ENCODE data around the gene RPTOR.

DNA sequence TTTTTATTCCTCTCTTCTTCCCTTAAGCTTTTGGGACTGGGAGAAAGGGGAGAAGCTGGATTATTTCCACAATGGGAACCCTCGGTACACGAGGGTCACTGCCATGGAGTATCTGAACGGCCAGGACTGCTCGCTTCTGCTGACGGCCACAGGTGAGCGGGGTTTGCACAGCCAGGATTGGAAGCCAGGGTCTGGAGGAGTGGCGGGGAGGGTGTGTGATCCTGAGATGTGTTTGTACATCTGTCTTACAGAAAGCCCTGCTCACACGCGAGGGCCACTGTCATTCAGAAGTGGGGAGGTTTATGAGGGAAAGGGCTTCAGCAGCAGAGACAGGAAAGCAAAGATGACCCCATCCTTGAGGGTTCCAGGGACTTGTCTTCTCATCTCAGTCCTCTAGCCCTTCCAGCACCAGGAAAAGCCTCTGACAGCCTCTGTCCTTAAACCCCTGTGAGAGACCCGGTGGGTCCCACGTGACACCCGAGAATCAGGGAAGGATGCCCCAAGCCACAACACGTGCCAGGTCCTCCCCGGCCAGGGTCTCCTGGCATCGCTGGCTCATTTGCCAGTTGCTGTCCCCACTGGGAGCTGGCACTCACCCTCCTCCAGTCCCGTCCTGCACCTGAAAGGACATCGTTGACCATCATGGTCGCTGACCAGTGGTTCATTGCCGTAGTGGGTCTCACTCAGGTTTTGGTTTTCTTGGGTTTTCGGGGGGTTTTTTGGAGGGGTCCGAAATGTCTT, 402.7 kb downstream of the RPTOR start:
- TF ChIP-seq JUNB (IDR thresholded peaks at IDR 0.05) (no peak), POLR2A (IDR thresholded peaks at IDR 0.05; ENCODE audit: low read depth, low read length) (0 out of 2 replicates have a peak, but pooled peaks have one; percentile 9), RFX5 (IDR thresholded peaks at IDR 0.05; ENCODE audit: low read depth, low read length) (no peak), RAD51 (IDR thresholded peaks at IDR 0.05) (no peak), EP300 (IDR thresholded peaks at IDR 0.05; ENCODE audit: borderline replicate concordance in 1 of 2, control insufficient read depth in 1 of 2, low read depth in 2 of 2, low read length in 2 of 2) (no peak), CTCF (IDR thresholded peaks at IDR 0.05 in 2 of 3, conservative IDR thresholded peaks at IDR 0.05 in 1 of 3; ENCODE audit: control insufficient read depth in 2 of 3, extremely low read depth in 1 of 3, insufficient read depth in 1 of 3, low read depth in 3 of 3, low read length in 3 of 3) (no peak), BMI1 (IDR thresholded peaks at IDR 0.05; ENCODE audit: borderline replicate concordance) (no peak), HSF1 (IDR thresholded peaks at IDR 0.05; ENCODE audit: low read depth, low read length) (no peak), CHD4 (IDR thresholded peaks at IDR 0.05) (no peak), EZH2 (IDR thresholded peaks at IDR 0.05; ENCODE audit: borderline replicate concordance, control insufficient read depth, low read depth, low read length) (no peak)
